ENCODE measurements around the gene UNK.
"Not testable (repeated sequence)": the region's sequence is repeated elsewhere in the genome, so short reads cannot be mapped to it uniquely, and the experiment has no call there.

UNK gene

DNA sequence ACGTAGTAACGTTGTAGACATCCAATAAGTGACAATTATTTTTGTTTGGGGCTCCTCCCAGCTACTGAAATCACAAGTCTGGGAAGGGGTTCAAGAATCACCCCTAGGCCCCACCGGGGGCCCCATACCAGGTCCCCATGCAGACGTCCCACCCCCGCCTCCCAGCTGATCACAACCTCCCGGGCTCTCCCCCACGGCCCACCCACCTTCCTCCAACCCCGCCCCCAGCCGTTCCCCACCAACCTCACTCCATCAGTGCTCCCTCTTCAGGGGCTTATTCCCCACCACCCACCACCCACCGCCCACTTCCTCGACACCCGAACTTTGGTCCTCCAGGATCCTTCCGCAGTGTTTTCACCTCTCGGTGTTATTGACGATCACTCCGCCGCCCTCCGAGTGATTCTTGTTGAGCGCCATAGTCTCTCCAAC lies 70.3 kb downstream of the UNK start:
- no peak for DNase-seq (ENCODE audit: insufficient read length, low spot score)
- no peak for FAIRE-seq
- TF ChIP-seq, protein P1, sequence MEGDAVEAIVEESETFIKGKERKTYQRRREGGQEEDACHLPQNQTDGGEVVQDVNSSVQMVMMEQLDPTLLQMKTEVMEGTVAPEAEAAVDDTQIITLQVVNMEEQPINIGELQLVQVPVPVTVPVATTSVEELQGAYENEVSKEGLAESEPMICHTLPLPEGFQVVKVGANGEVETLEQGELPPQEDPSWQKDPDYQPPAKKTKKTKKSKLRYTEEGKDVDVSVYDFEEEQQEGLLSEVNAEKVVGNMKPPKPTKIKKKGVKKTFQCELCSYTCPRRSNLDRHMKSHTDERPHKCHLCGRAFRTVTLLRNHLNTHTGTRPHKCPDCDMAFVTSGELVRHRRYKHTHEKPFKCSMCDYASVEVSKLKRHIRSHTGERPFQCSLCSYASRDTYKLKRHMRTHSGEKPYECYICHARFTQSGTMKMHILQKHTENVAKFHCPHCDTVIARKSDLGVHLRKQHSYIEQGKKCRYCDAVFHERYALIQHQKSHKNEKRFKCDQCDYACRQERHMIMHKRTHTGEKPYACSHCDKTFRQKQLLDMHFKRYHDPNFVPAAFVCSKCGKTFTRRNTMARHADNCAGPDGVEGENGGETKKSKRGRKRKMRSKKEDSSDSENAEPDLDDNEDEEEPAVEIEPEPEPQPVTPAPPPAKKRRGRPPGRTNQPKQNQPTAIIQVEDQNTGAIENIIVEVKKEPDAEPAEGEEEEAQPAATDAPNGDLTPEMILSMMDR (IDR thresholded peaks at IDR 0.05; ENCODE audit: insufficient read depth, missing control alignments): no peak

DNA sequence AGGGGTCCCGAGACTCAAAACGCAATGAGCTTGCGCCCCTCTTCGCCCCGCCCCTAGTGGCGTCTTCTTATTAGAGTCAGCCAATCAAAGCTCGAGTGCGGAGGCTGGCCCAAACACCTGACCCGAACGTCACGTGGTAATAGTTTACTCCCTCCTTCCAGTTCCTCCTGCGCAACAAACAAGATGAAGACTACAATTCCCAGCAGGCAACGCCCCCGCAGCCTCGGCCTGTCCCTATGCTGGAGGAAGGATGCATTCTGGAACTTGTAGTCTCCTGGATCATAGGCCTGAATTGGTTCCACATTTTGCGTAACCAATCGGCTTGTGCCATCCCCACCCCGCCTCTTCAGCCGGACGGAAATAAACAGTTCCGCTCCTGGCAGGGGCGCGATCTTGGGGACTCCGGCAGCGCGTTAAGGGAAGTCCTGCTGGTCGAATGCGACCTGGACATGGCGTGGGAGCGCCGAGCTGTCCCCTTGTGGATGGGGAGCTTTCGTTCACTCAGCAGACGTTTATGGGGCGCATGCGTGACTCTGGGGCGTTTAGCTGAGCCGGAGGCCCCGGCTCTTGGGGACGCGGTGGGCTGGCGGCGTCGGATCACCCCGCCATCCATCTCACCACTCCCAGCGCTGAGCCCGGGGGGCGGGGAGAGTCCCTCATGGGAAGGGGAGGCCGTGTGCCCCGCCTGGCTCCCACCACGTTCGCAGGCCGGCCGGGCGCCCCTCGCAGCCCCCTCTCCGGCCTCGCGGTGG lies 70.9 kb downstream of the UNK start, which contains the start of gene WBP2:
WBP2 (minus strand) TSS at position 26 of the 752 bp plus-strand sequence. CDS start 38 bp downstream, outside the sequence.
- peak; percentile 98 for DNase-seq (ENCODE audit: insufficient read length, low spot score)
- FAIRE-seq: no peak
- TF ChIP-seq, protein P1 (IDR thresholded peaks at IDR 0.05; ENCODE audit: insufficient read depth, missing control alignments): peak; percentile 44

DNA sequence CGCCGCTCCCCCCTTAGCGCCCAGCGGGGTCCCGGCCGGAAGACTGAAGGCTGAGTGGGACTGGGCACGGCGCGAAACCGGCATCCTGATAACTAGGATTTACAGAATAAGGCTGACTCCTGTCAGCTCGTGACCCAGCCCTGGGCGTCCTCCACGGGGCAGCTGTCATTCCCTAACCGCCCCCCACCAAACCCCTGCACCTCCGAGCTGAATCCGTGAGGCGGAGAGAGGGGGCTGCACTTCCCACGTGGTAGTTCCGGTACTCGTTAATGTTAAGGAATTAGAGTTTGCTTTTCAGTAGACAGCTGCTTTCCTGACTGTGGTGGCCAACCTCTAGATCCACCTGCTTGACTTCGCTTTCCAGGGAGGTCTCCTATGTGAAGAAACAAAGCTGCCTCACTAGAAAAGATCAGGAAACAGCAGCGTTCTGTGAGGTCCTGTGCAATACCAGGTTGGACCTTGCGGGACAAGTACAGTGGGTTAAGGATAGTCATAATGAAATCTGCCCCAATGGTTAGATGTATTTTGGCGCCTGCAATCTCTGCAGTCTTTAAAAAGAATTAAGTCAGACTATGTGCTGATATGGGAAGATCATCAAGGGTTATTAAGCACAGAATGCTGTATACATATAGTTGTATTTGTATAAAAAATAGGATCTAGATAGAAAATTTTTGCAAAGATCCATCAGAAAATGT lies 71.6 kb downstream of the UNK start:
- FAIRE-seq (no peak), DNase-seq (ENCODE audit: insufficient read length, low spot score) (no peak)

DNA sequence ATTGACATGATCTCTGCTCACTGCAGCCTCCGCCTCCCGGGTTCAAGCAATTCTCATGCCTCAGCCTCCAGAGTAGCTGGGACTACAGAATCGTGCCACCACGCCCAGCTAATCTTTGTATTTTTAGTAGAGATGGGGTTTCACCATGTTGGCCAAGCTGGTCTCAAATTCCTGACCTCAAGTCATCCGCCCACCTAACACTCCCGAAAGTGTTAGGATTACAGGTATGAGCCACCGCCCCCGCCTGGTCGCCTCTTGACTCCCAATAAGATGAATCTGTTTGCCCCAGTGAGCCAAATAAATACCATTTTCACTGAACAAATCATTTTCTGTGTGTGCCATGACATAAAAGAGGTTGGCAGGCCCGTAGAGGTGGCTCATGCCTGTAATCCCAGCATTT lies 74.8 kb downstream of the UNK start:
- not testable (repeated sequence) for FAIRE-seq; DNase-seq (ENCODE audit: insufficient read length, low spot score)

More for the DNA sequence above, 71.6 kb downstream of the UNK start:
- TF ChIP-seq, protein P1 (IDR thresholded peaks at IDR 0.05; ENCODE audit: insufficient read depth, missing control alignments): no peak

DNA sequence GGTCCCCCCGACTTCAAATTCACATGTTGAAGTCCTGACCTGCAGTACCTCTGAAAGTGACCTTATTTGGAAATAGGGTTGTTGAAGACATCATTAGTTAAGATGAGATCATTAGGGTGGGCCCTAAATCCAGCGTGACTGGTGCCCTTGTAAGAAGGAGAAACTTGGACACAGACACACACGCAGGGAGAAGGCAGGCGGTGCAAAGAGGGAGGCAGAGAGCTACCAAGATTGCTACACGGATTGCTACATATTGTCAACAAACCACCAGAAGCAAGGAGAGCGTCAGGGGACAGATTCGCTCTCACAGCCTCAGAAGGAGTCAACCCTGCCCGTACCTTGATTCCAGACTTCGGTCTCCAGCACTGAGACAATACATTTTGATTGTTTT lies 77.3 kb downstream of the UNK start:
- TF ChIP-seq, protein P1 (IDR thresholded peaks at IDR 0.05; ENCODE audit: insufficient read depth, missing control alignments): no peak
- no peak for DNase-seq (ENCODE audit: insufficient read length, low spot score)
- no peak for FAIRE-seq

DNA sequence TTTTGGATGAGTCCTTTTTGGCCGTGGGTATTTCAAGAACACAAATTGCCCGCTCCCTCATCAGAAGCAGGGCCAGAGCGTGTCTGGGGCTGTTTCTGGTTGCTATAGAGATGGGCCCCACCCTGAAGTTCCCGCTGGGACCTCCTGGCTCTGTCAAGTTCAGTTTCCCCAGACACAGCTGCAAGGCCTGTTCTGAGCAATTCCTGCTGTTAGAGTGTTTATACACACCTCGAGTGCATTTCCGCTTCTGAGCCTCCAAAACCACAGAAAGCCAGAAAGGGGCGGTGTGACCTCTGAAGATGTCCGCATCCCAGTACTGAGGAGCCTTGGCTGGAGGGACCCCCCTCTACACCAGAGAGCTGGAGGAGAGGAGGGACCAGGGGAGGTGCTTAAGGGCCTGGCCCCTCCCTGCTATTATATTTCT lies 79.9 kb downstream of the UNK start:
- no peak for FAIRE-seq
- TF ChIP-seq, protein P1 (IDR thresholded peaks at IDR 0.05; ENCODE audit: insufficient read depth, missing control alignments): no peak
- peak; percentile 5 for DNase-seq (ENCODE audit: insufficient read length, low spot score)

DNA sequence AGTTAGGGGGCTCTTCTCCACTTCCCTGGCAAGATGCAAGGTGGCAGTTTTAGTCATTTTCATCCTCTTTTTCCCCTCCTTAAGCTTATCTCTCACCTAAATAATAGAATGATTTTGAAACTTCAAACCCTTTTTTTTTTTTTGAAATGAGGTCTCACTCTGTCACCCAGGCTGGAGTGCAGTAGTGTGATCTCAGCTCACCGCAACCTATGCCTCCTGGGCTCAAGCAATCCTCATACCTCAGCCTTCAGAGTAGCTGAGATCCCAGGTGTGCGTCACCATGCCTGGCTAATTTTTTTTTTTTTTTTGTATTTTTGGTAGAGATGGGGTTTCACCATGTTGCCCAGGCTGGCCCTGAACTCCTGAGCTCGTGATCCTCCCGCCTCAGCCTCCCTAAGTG lies 80.3 kb downstream of the UNK start:
- DNase-seq (ENCODE audit: insufficient read length, low spot score); FAIRE-seq: not testable (repeated sequence)

DNA sequence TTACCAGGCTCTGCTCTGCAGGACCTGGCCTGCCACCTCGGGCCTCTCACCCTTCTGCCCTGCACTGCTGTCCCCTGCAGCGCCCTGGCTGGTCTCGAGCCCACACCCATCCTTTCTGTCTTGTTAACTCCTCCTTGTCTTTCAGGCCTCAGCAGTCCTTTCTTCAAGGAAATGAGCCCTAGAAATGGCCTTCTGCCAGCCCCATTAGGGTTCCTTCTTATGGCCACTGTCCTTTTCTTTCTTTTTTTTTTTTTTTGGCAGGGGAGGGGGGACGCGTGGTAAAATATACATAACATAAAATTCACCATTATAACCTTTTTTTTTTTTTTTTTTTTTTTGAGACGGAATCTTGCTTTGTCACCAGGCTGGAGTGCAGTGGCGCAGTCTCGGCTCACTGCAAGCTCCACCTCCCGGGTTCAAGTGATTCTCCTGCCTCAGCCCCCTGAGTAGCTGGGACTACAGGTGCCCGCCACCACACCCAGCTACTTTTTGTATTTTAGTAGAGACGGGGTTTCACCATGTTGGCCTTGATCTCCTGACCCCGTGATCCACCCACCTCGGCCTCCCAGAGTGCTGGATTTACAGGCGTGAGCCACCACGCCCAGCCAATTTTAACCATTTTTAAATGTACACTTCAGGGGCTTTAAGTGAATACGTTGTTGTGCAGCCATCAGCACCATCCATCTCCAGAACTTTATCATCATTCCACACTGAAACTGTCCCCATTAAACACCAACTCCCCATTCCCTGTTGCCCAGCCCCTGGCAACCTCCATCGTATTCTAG lies 81.0 kb downstream of the UNK start:
- DNase-seq (ENCODE audit: insufficient read length, low spot score); FAIRE-seq: not testable (repeated sequence)

DNA sequence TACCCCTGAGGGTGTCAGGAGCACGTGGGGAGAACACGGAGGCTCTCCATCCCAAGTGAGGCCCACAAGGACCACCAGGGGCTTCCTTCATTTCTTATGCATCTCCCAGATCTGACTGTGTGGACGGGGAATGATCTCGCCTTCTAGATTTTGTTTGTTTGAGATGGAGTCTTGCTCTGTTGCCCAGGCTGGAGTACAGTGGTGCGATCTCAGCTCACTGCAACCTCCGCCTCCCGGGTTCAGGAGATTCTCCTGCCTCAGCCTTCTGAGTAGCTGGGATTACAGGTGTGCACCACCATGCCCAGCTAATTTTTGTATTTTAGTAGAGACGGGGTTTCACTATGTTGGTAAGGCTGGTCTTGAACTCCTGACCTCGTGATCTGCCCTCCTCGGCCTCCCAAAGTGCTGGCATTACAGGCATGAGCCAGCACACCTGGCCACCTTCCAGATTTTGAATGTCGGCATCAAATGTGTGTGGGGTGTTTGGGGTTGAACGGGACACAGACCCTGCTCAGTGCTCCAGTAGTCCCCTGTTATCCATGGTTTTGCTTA lies 84.2 kb downstream of the UNK start:
- DNase-seq (ENCODE audit: insufficient read length, low spot score); FAIRE-seq: not testable (repeated sequence)

All from D721Med (cell line).